Glutamatergic neuron (in vitro differentiated cells): Measurements from ENCODE around the gene SPATA12. TPM values are rescaled to one million over a fixed set of nuclear protein-coding genes. Genes with fewer than 3 reads are reported as not detected.

ENCODE experiments used
- DNase-seq: peaks from one replicate; pipeline ENCODE4 v3.0.0; 2022
- H3K27ac Mint-ChIP-seq: one replicate; pipeline ENCODE4 v1.8.0; 2020; ENCODE audit warnings: mild to moderate bottlenecking, mixed read lengths, inconsistent platforms; ENCODE audit not compliant: unreplicated experiment
- H3K27me3 Mint-ChIP-seq: one replicate; pipeline ENCODE4 v1.8.0; 2020; ENCODE audit warnings: mild to moderate bottlenecking, moderate library complexity, mixed read lengths, inconsistent platforms; ENCODE audit not compliant: unreplicated experiment
- H3K36me3 Mint-ChIP-seq: one replicate; pipeline ENCODE4 v1.8.0; 2020; ENCODE audit warnings: mild to moderate bottlenecking, mixed read lengths, inconsistent platforms; ENCODE audit not compliant: unreplicated experiment
- H3K4me1 Mint-ChIP-seq: one replicate; pipeline ENCODE4 v1.8.0; 2020; ENCODE audit warnings: mild to moderate bottlenecking, low read depth, mixed read lengths, inconsistent platforms; ENCODE audit not compliant: unreplicated experiment
- H3K4me3 Mint-ChIP-seq: one replicate; pipeline ENCODE4 v1.8.0; 2020; ENCODE audit warnings: mild to moderate bottlenecking, mixed read lengths, inconsistent platforms; ENCODE audit not compliant: unreplicated experiment
- H3K9me3 Mint-ChIP-seq: one replicate; pipeline ENCODE4 v1.8.0; 2020; ENCODE audit warnings: mild to moderate bottlenecking, moderate library complexity, mixed read lengths, inconsistent platforms; ENCODE audit not compliant: unreplicated experiment
- CTCF ChIP-seq: fragments of 200-600 bp; sonication (generic); IDR thresholded peaks from one replicate; pipeline ENCODE4 v1.5.0; 2021; ENCODE audit not compliant: partially characterized antibody, unreplicated experiment
- total RNA-seq: library from RNA; stranded (reverse); fragmentation: NEBNext Ultra II Directional; extraction: Animal tissue kit (Norgen Biotek cat#: 25700); gene quantifications from one replicate; pipeline ENCODE4 v1.2.1, GENCODE V29; 2021; ENCODE audit not compliant: unreplicated experiment

Gene SPATA12
- total RNA-seq, 1 donor from 2014 or later: not detected

- no peak for DNase-seq
- no peak overlapping the region for H3K4me3 Mint-ChIP-seq
- H3K27ac Mint-ChIP-seq: no peak overlapping the region
- H3K27me3 Mint-ChIP-seq: peaks cover 4% of the 10 kb centered on the region
- no peaks in the 10 kb centered on the region for H3K36me3 Mint-ChIP-seq
- H3K4me1 Mint-ChIP-seq: peaks cover 4% of the 10 kb centered on the region
- no peak for TF ChIP-seq CTCF
- no peaks in the 10 kb centered on the region for H3K9me3 Mint-ChIP-seq
Observed at GRCh38 chr3:57038466-57039164, 21.8 kb upstream of the SPATA12 start.

GRCh38 chr3:57041674-57042073 is 18.8 kb upstream of the SPATA12 start:
- peaks cover 4% of the 10 kb centered on the region for H3K27me3 Mint-ChIP-seq
- no peaks in the 10 kb centered on the region for H3K36me3 Mint-ChIP-seq
- TF ChIP-seq CTCF: no peak
- H3K27ac Mint-ChIP-seq: no peak overlapping the region
- DNase-seq: no peak
- H3K4me1 Mint-ChIP-seq: peaks cover 4% of the 10 kb centered on the region
- H3K4me3 Mint-ChIP-seq: no peak overlapping the region
- no peaks in the 10 kb centered on the region for H3K9me3 Mint-ChIP-seq

GRCh38 chr3:57043518-57043917 is 16.9 kb upstream of the SPATA12 start:
- H3K27me3 Mint-ChIP-seq: peaks cover 6% of the 10 kb centered on the region

DNA sequence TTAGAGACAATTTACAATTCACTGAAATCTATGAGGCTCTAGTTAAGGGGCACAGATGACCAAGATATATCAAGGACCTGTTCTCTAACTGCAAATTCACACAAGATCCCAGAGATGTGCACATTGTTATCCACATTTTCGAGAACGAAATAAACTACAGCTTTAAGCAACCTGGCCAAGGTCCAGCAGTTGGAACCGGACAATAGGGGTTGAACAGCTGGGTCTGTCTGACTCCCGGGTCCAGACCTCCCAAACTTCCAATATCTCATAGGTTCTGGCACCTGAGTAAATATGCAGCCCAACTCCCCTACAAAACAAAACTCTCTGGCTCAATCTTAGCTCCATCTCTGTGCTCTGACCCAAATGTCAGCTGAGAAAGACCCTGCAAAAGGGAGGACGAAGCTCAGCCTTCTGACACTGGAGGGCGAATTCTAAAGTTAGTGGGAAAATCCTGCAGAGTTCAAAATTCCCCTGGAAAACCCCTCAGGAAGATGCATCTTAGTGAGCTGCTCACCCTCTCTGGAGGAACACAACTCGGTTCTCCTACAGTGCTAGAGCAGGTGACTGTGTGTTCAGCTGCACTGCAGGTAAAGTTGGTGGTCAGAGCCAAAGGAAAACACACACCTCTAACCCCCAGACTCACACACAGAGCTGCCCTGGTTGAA is 14.2 kb upstream of the SPATA12 start:
- DNase-seq: no peak
- H3K4me1 Mint-ChIP-seq: peaks cover 4% of the 10 kb centered on the region
- TF ChIP-seq CTCF: no peak
- peaks cover 2% of the 10 kb centered on the region for H3K27me3 Mint-ChIP-seq
- H3K9me3 Mint-ChIP-seq: no peaks in the 10 kb centered on the region
- no peak overlapping the region for H3K4me3 Mint-ChIP-seq
- H3K36me3 Mint-ChIP-seq: no peaks in the 10 kb centered on the region
- H3K27ac Mint-ChIP-seq: no peak overlapping the region

More at GRCh38 chr3:57043518-57043917, 16.9 kb upstream of the SPATA12 start:
- TF ChIP-seq CTCF: no peak
- Mint-ChIP-seq H3K4me1 (peaks cover 4% of the 10 kb centered on the region), H3K4me3 (no peak overlapping the region), H3K9me3 (no peaks in the 10 kb centered on the region), H3K27ac (no peak overlapping the region), H3K36me3 (no peaks in the 10 kb centered on the region)
- DNase-seq: no peak

- H3K27ac Mint-ChIP-seq: no peak overlapping the region
- H3K36me3 Mint-ChIP-seq: no peaks in the 10 kb centered on the region
- peaks cover 2% of the 10 kb centered on the region for H3K27me3 Mint-ChIP-seq
- no peak overlapping the region for H3K4me3 Mint-ChIP-seq
- H3K4me1 Mint-ChIP-seq: no peaks in the 10 kb centered on the region
- no peak for TF ChIP-seq CTCF
- DNase-seq: no peak
- no peaks in the 10 kb centered on the region for H3K9me3 Mint-ChIP-seq
Observed at GRCh38 chr3:57048052-57048671, 12.3 kb upstream of the SPATA12 start.
